ENCODE results near the gene VSIG8.
"Not testable (repeated sequence)": the region's sequence is repeated elsewhere in the genome, so short reads cannot be mapped to it uniquely, and the experiment has no call there.

GRCh38 chr1:159899634-159900033, 37.2 kb upstream of the VSIG8 start:
- not testable (repeated sequence) for TF ChIP-seq MAX (IDR thresholded peaks at IDR 0.05); POLR2AphosphoS5 (IDR thresholded peaks at IDR 0.05; ENCODE audit: low read depth, low read length); CTCF (IDR thresholded peaks at IDR 0.05 in 2 of 3, conservative IDR thresholded peaks at IDR 0.05 in 1 of 3; ENCODE audit: borderline replicate concordance in 1 of 3, insufficient read depth in 1 of 3, low read depth in 2 of 3, low read length in 2 of 3)
